LHCN-M2 (cell line): ENCODE data around the gene OGG1. TPM values are rescaled to one million over a fixed set of nuclear protein-coding genes. Genes with fewer than 3 reads are reported as not detected.

ENCODE experiments used
- DNase-seq: peaks from one replicate; pipeline ENCODE4 v3.0.0-alpha.2; 2012; ENCODE audit warnings: low read depth
- polyA plus RNA-seq: library from polyadenylated mRNA; unstranded; fragments of >200 nt; gene quantifications from one replicate; pipeline ENCODE4 v1.2.1, GENCODE V29; 2012; ENCODE audit warnings: missing spikeins
- total RNA-seq: library from RNA; depleted of rRNA; stranded (reverse); fragments of >200 nt; gene quantifications from 2 replicates; pipeline ENCODE4 v1.2.3, GENCODE V29; 2014; rRNA removed

Gene OGG1
- total RNA-seq = 34.6 and 41.6 TPM in 2 replicates
- 25.1 TPM for polyA plus RNA-seq

GRCh38 chr3:9749645-9750555, at the start of gene OGG1:
OGG1 (plus strand) TSS chr3:9749952; CDS start chr3:9750287, 335 bp downstream.
- DNase-seq = peak; percentile 99

GRCh38 chr3:9700536-9700935, 49.2 kb upstream of the OGG1 start:
- DNase-seq = no peak

DNA sequence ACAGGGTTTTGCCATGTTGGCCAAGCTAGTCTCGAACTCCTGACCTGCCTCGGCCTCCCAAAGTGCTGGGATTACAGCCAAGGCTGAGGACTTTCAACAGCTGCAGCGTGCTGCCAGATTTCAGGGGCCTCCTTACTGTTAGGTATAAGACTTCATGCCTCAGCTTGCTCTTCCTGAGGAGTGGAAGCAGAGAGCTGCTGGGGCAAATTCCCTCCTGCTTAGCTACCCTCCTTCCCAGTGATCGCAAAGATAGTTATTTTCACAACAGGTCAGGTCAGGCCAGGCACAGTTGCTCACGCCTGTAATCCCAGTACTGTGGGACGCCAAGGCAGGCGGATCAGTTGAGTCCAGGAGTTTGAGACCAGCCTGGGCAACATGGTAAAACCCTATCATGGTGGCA, 48.7 kb upstream of the OGG1 start:
- DNase-seq = no peak

DNA sequence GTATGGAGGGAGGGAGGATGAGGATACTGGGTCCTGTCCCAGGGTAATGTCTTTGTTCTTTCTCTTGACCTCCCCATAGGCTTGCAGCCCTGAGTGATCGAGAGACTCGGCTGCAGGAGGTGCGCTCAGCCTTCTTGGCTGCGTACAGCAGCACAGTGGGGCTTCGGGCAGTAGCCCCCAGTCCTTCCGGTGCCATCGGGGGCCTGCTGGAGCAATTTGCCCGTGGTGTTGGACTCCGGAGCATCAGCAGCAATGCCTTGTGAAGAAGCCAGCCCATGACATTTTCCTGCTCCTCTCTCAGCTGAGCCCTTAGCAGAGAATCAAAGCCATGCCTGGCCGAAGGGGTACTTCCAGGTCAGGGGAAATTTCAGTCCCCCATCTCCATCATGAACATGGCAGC, 48.0 kb upstream of the OGG1 start:
- no peak for DNase-seq

DNA sequence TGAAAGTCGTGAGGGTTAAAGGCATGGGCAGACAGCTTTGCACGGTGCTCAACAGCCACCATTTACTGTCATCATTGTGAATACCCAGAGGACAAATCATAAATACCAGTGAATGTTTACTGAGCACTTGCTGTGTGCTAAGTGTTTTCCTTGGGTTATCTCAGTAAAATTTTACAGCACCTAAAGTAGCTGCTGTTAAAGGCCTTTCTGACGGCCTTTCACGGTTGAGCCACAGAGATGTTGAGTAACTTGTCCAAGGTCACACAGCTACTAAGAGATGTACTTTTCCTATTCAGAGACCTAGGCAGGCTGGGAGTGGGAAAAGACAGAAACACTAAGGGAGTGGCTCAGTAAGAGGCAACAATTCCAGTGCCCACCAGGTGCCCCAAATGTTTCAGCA, 46.5 kb upstream of the OGG1 start:
- DNase-seq = no peak

GRCh38 chr3:9703736-9704346, 45.9 kb upstream of the OGG1 start, which contains the start of gene CPNE9:
CPNE9 (plus strand) TSS chr3:9703833; CDS start chr3:9703997, 164 bp downstream.
- DNase-seq = no peak

DNA sequence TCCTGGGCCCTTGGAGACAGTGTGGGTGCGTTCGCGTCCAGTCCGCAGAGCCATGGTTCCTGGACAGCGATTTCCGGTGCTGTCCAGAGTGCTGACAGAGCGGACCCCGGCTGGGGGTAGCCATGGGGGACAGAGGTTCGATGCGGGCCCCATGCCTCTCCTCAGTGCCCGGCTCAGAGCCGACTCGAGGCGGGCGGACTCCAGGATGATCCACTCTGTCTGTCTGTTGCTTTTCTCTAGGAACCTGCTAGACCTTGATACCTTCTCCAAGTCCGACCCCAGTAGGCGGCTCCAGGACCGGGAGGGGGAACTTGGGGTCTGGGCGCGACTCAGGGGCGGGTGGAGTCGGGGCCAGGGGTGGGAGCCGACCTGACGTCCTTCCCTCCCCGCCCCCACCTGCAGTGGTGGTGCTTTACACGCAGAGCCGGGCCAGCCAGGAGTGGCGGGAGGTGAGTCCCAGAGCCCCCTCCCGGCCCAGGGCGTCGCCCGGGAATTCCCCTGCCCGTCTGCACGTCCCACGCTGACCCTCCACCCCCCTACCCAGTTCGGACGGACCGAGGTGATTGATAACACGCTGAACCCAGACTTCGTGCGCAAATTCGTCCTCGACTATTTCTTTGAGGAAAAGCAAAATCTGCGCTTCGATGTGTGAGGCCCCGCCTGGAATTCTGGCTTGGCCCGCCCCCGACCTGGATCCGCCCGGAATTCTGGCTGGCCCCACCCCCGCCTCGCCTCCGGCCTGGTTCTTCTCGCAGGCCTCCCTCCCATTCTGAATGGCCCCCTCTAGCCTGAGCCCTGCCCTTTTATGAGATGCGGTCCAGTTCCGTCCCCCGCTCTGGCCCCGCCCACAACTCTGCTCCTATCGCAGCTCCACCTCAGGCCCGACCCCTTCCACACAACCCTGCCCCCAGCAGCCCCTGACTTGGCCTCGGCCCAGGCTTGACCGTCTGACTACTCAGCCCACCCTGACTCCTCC, 45.1 kb upstream of the OGG1 start:
- no peak for DNase-seq

DNA sequence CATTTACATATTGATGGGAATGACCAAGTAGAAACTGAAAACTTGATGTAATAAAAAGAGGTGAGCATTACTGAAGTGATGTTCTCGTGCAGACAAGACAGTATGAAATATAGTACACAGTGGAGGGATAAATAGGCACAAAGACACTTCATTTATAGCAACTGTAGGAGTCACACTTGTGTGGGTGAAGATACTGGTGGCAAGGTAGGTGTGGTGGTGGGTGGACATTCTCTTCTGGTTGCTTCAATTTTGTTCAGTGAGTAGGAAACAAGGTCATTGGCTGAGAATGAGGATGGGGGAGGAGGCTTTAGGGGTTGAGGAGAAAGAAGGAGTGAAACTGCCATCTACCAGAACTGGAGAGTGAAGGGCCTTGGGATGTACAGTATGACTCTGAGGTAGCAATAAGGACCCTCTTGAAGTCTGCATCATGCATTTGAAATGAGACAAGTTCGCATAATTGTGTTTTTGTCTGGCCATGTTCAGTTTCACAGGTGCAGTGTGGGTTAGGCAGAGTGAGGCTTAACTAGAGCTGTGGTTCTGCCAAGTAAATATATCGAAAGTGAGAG, 39.5 kb upstream of the OGG1 start:
- no peak for DNase-seq

- no peak for DNase-seq
Observed at GRCh38 chr3:9712415-9712814, 37.3 kb upstream of the OGG1 start.

- DNase-seq = no peak
Observed at GRCh38 chr3:9713142-9713541, 36.6 kb upstream of the OGG1 start.

DNA sequence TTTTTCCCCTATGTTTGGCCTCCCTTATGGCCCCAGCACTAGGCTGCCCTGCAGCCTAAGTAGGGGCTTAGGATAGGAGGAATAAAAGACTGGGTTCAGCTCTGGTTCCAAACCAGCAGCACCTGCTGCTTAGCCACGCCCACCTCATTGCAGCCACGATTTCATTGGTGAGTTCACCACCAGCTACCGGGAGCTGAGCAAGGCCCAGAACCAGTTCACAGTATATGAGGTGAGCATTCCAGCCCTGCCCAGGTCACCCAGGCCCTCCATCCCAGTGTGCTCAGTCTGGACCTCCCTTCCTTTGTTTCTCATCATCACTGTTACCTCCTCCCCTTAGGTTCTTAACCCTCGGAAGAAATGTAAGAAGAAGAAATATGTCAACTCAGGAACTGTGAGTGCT, 34.6 kb upstream of the OGG1 start:
- no peak for DNase-seq

DNA sequence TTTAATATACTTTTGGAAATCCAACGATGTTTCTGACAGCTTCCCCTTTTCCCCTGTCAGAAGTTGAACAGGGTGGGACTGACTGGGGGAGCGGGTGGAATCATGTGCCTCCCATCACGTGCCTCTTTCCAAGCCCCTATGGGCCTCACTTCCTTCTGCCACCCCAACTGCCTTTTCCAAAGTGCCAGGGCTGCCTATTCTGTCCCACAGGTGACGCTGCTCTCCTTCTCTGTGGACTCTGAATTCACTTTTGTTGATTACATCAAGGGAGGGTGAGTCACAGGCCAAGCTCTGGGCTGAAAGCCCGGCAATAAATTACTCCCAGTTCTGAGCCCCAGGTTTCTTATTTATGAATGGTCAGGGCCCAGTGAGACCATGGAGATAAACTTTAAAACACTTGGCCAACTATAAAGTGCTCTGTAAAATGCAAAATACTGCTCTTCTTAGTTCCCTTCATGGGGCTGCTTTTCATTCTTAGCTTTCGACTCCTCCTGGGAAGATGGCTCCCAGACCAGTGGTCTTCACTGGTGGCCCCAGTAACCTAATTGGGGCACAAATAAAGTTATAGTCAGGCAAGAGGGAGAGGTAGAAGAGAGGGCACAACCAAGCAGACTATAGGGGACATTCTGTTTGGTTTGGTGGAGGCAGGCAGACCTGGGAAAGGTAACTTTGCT, 33.9 kb upstream of the OGG1 start:
- peak; percentile 86 for DNase-seq

DNA sequence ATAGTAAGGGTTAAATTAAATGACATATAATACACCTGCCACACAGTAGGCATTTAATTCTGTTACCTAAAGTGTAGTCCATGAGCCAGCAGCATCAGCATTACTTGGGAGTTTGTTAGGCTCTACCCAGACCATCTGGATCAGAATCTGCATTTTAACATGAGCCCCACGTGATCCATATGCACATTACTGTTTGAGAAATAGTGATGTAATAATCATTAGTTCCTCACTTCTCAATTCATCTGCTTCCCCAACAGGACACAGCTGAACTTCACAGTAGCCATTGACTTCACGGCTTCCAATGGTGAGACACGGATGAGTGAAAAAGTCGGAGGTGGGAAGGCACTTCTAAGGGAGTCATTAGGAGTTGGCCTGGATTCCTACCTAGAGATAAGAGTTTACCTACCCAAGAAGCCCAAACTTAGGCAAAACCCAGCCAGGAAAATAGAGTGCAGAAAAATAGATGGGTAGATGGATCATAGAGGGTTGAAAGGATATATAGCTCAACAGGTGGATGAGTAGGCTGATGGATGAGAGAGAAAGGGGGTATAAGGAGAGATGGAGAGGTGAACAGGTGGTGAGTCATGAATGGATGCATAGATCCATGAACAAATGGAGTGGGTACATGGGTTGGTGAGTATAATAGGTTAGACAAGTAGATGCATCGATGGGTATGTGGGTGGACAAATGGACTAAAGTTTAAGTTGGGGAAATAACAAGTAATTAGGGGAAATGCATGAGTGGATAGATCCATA, 32.8 kb upstream of the OGG1 start:
- no peak for DNase-seq

GRCh38 chr3:9717563-9717962, 32.2 kb upstream of the OGG1 start:
- DNase-seq = no peak

DNA sequence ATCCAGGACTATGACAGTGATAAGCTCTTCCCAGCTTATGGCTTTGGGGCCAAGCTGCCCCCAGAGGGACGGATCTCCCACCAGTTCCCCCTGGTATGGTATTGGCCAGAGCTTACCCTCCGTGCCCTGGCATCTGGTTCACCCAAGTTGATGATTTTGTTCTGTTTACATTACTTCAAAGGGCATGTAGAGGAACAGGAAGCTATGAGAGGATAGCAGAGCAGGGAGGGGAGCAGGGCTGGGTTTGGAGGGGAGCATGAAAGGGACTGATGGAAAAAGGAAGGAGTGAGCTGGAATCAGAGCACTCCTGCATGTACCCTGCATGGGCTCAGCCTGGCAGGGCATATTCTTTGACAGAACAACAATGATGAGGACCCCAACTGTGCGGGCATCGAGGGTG, 31.6 kb upstream of the OGG1 start:
- DNase-seq = no peak

DNA sequence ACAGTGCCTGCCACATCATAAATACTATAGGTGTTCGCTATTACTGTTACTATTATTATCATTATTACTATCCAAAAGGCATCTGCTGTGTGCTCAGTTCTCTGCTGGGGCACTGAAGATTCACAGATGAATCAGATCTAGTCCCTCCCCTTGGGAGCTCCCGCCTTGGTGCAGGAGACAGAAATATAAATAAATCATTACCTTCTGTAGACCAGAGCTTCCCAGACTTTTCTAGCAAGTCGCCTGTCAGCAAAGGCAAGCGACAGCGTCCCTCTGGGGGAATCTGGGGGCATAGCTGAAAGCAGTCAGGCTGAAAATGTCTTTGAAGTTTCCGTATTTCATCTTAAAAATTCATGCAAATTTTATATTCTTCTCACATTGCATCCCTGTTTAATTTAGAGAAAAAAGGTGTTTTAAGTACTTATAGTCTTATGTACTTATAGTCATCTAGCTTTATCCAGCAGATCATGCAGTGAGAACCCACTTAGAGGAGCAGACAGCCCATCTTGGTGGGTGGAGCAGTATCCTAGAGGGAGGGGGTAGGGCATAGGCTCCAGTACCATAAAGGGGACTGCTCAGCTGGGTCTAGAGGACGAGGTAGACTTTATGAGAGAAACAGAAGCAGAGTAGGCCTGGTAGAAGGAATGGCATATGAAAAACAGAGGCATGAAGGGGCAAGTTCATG, 28.6 kb upstream of the OGG1 start:
- DNase-seq = no peak

GRCh38 chr3:9721700-9722060, 28.1 kb upstream of the OGG1 start:
- no peak for DNase-seq

DNA sequence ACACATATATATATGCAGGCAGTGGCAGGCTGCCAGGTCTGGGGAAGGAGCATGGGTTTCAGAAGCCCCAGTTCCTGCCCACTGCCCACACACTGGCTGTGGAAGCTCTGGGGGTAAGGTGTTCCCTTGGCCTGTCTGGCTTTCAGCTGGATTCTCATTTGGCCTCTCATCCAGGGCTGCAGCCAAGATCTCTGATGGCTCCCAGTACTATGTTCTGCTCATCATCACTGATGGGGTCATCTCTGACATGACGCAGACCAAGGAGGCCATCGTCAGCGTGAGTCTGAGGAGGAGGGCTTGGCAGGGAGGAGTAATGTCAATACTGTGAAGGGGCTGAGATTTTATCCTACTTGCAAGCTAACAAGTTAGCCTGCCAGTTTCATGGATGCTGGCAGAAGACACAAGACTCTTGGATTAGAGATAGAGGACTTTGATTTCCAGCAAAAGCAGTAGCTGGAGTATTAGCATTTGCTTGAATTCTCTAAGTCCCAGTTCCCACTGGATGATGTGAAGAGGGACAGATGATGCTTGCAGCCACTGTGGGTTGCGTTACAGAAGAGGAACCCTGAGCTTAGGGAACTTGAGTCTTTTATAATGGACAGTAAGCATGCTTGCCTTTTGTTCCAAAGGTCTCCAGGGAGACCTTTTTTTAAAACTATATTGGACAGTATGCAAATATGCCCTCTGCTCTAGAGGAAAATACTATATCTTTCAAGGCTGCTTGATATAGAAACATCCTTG, 23.8 kb upstream of the OGG1 start:
- DNase-seq = no peak
